ENCODE measurements around the gene GLIPR2. TPM values are rescaled to one million over a fixed set of nuclear protein-coding genes. Genes with fewer than 3 reads are reported as not detected.

The GLIPR2 gene
- total and polyA plus RNA-seq, 4 donors: 17.4 to 112 (median 75.8) TPM

- 48 to 67% methylated on average over 4 of the region's 4 CpGs for WGBS, 2 donors
- H3K36me3 ChIP-seq (ENCODE audit: control insufficient read depth in 4 of 4, insufficient read depth in 4 of 4, low read length in 4 of 4): peaks cover 4 to 14% (median 7%) of the 10 kb centered on the region in 4 donors
- H3K4me3 ChIP-seq: no peak overlapping the region
- DNase-seq (peak; percentile 24 to 58 (median 40)), ATAC-seq (ENCODE audit: insufficient read depth, low FRiP score) (no peak)
- peak overlapping the region in 1 of 2 donors; percentile 6 for H3K27ac ChIP-seq (ENCODE audit: low read depth in 1 of 2, low read length in 1 of 2)
- H3K27me3 ChIP-seq (ENCODE audit: control insufficient read depth in 3 of 3, insufficient read depth in 3 of 3, low read length in 2 of 3): no peaks in the 10 kb centered on the region
- no peaks in the 10 kb centered on the region for H3K9me3 ChIP-seq (ENCODE audit: control insufficient read depth in 4 of 4, insufficient read depth in 3 of 4, low read length in 3 of 4)
- peaks cover 7 to 39% (median 20%) of the 10 kb centered on the region in 5 donors for H3K4me1 ChIP-seq (ENCODE audit: control insufficient read depth in 5 of 5, insufficient read depth in 5 of 5, low read length in 5 of 5)
- H3K9ac ChIP-seq (ENCODE audit: insufficient read depth in 1 of 2, low read length in 2 of 2): peak overlapping the region in 1 of 2 donors; percentile 16
- no peak for TF ChIP-seq CTCF (IDR thresholded peaks at IDR 0.05; ENCODE audit: control extremely low read depth, extremely low read depth)
Observed at GRCh38 chr9:36194326-36195000, 57.9 kb downstream of the GLIPR2 start.

GRCh38 chr9:36204906-36205547, 68.5 kb downstream of the GLIPR2 start:
- 87 to 88% methylated on average over 11 of the region's 11 CpGs for WGBS, 2 donors
- Histone ChIP-seq H3K4me1 (ENCODE audit: control insufficient read depth in 5 of 5, insufficient read depth in 5 of 5, low read length in 5 of 5) (peaks cover 0 to 15% (median 0%) of the 10 kb centered on the region in 5 donors), H3K27ac (ENCODE audit: low read depth in 1 of 2, low read length in 1 of 2) (no peak overlapping the region), H3K4me3 (no peak overlapping the region), H3K27me3 (ENCODE audit: control insufficient read depth in 3 of 3, insufficient read depth in 3 of 3, low read length in 2 of 3) (no peaks in the 10 kb centered on the region), H3K9me3 (ENCODE audit: control insufficient read depth in 4 of 4, insufficient read depth in 3 of 4, low read length in 3 of 4) (no peaks in the 10 kb centered on the region), H3K9ac (ENCODE audit: insufficient read depth in 1 of 2, low read length in 2 of 2) (no peak overlapping the region), H3K36me3 (ENCODE audit: control insufficient read depth in 4 of 4, insufficient read depth in 4 of 4, low read length in 4 of 4) (peaks cover 46 to 65% (median 54%) of the 10 kb centered on the region in 4 donors)
- no peak for TF ChIP-seq CTCF (IDR thresholded peaks at IDR 0.05; ENCODE audit: control extremely low read depth, extremely low read depth)
- ATAC-seq (ENCODE audit: insufficient read depth, low FRiP score): no peak
- no peak for DNase-seq

GRCh38 chr9:36207016-36207415, 70.5 kb downstream of the GLIPR2 start:
- DNase-seq (no peak), ATAC-seq (ENCODE audit: insufficient read depth, low FRiP score) (no peak)
- H3K27ac ChIP-seq (ENCODE audit: low read depth in 1 of 2, low read length in 1 of 2): peak overlapping the region in 1 of 2 donors; percentile 64
- WGBS, 2 donors: 77 to 83% methylated on average over 4 of the region's 4 CpGs
- H3K4me3 ChIP-seq: no peak overlapping the region
- H3K9ac ChIP-seq (ENCODE audit: insufficient read depth in 1 of 2, low read length in 2 of 2): no peak overlapping the region
- peaks cover 40 to 73% (median 48%) of the 10 kb centered on the region in 4 donors for H3K36me3 ChIP-seq (ENCODE audit: control insufficient read depth in 4 of 4, insufficient read depth in 4 of 4, low read length in 4 of 4)
- no peaks in the 10 kb centered on the region for H3K27me3 ChIP-seq (ENCODE audit: control insufficient read depth in 3 of 3, insufficient read depth in 3 of 3, low read length in 2 of 3)
- TF ChIP-seq CTCF (IDR thresholded peaks at IDR 0.05; ENCODE audit: control extremely low read depth, extremely low read depth): no peak
- H3K9me3 ChIP-seq (ENCODE audit: control insufficient read depth in 4 of 4, insufficient read depth in 3 of 4, low read length in 3 of 4): no peaks in the 10 kb centered on the region
- H3K4me1 ChIP-seq (ENCODE audit: control insufficient read depth in 5 of 5, insufficient read depth in 5 of 5, low read length in 5 of 5): peaks cover 0 to 20% (median 0%) of the 10 kb centered on the region in 5 donors
